Stimulated activated naive B cell treated with anti-CD40 and anti-IgM and Interleukin-4, amounts not matched to agents 10 μg/mL and 1 μg/mL and 100 μg/mL, for 72 hours (primary cell): ENCODE results near the gene PGC.
"Not testable (repeated sequence)": the region's sequence is repeated elsewhere in the genome, so short reads cannot be mapped to it uniquely, and the experiment has no call there.

Experiments used
- ATAC-seq, 2 donors: fragments of 150-1000 bp; cut with Tn5 transposase; replicated peaks; 2 replicates each; pipeline ENCODE4 v1.10.0; 2021; ENCODE audit warnings: moderate library complexity in 1 of 2
- DNase-seq: peaks from one replicate; pipeline ENCODE4 v3.0.0; 2021
- H3K27ac Mint-ChIP-seq: one replicate; pipeline ENCODE4 v1.8.0; 2022; ENCODE audit warnings: mild to moderate bottlenecking, mixed read lengths
- H3K27me3 Mint-ChIP-seq, 2 donors: one replicate each; pipeline ENCODE4 v1.8.0; 2022; ENCODE audit warnings: mixed read lengths in 2 of 2
- H3K36me3 Mint-ChIP-seq, 2 donors: one replicate each; pipeline ENCODE4 v1.8.0; 2022; ENCODE audit warnings: mixed read lengths in 2 of 2, mild to moderate bottlenecking in 1 of 2
- H3K4me1 Mint-ChIP-seq, 2 donors: one replicate each; pipeline ENCODE4 v1.8.0; 2022; ENCODE audit warnings: mixed read lengths in 2 of 2, mild to moderate bottlenecking in 1 of 2
- H3K4me3 Mint-ChIP-seq, 2 donors: one replicate each; pipeline ENCODE4 v1.8.0; 2022; ENCODE audit warnings: mild to moderate bottlenecking in 2 of 2, mixed read lengths in 2 of 2, moderate library complexity in 1 of 2
- H3K9me3 Mint-ChIP-seq, 2 donors: one replicate each; pipeline ENCODE4 v1.8.0; 2022; ENCODE audit warnings: mixed read lengths in 2 of 2, mild to moderate bottlenecking in 1 of 2

PGC gene

GRCh38 chr6:41767112-41767833 is 20.1 kb upstream of the PGC start:
- H3K4me1 Mint-ChIP-seq = no peaks in the 10 kb centered on the region
- H3K4me3 Mint-ChIP-seq = no peak overlapping the region
- no peak for DNase-seq
- H3K27me3 Mint-ChIP-seq = peaks cover 0 to 4% of the 10 kb centered on the region in 2 donors
- no peak overlapping the region for H3K27ac Mint-ChIP-seq
- H3K9me3 Mint-ChIP-seq = no peaks in the 10 kb centered on the region
- no peak for ATAC-seq
- H3K36me3 Mint-ChIP-seq = peaks cover 15 to 21% of the 10 kb centered on the region in 2 donors

- not testable (repeated sequence) for H3K9me3 Mint-ChIP-seq, ATAC-seq, H3K27ac Mint-ChIP-seq, H3K4me1 Mint-ChIP-seq, H3K27me3 Mint-ChIP-seq, H3K4me3 Mint-ChIP-seq, DNase-seq
- peaks cover 9 to 14% of the 10 kb centered on the region in 2 donors for H3K36me3 Mint-ChIP-seq
These were observed 19.0 kb upstream of the PGC start for GRCh38 chr6:41766043-41766664.

GRCh38 chr6:41763470-41763869 is 16.3 kb upstream of the PGC start:
- ATAC-seq (no peak), DNase-seq (no peak)
- no peak overlapping the region for H3K27ac Mint-ChIP-seq
- no peak overlapping the region for H3K4me3 Mint-ChIP-seq
- no peaks in the 10 kb centered on the region for H3K9me3 Mint-ChIP-seq
- peaks cover 0 to 3% of the 10 kb centered on the region in 2 donors for H3K36me3 Mint-ChIP-seq
- peaks cover 0 to 2% of the 10 kb centered on the region in 2 donors for H3K4me1 Mint-ChIP-seq
- H3K27me3 Mint-ChIP-seq = peaks cover 0 to 4% of the 10 kb centered on the region in 2 donors

GRCh38 chr6:41759905-41760579 is 12.8 kb upstream of the PGC start:
- ATAC-seq (peak; percentile 38 to 53), DNase-seq (no peak)
- no peaks in the 10 kb centered on the region for H3K9me3 Mint-ChIP-seq
- H3K4me1 Mint-ChIP-seq = peaks cover 4 to 10% of the 10 kb centered on the region in 2 donors
- no peak overlapping the region for H3K4me3 Mint-ChIP-seq
- H3K27me3 Mint-ChIP-seq = peaks cover 9 to 13% of the 10 kb centered on the region in 2 donors
- no peak overlapping the region for H3K27ac Mint-ChIP-seq
- H3K36me3 Mint-ChIP-seq = no peaks in the 10 kb centered on the region

- no peak overlapping the region for H3K4me3 Mint-ChIP-seq
- peaks cover 4 to 10% of the 10 kb centered on the region in 2 donors for H3K4me1 Mint-ChIP-seq
- DNase-seq (no peak), ATAC-seq (no peak)
- peaks cover 9 to 16% of the 10 kb centered on the region in 2 donors for H3K27me3 Mint-ChIP-seq
- no peak overlapping the region for H3K27ac Mint-ChIP-seq
- no peaks in the 10 kb centered on the region for H3K9me3 Mint-ChIP-seq
- H3K36me3 Mint-ChIP-seq = no peaks in the 10 kb centered on the region
These were observed 12.1 kb upstream of the PGC start for GRCh38 chr6:41759106-41759904.

GRCh38 chr6:41758641-41759035 is 11.4 kb upstream of the PGC start:
- Mint-ChIP-seq H3K36me3 (no peaks in the 10 kb centered on the region), H3K4me3 (no peak overlapping the region), H3K27me3 (peaks cover 9 to 16% of the 10 kb centered on the region in 2 donors), H3K9me3 (no peaks in the 10 kb centered on the region), H3K27ac (no peak overlapping the region), H3K4me1 (peaks cover 4 to 10% of the 10 kb centered on the region in 2 donors)
- DNase-seq (no peak), ATAC-seq (no peak)

- ATAC-seq (peak in 1 of 2 donors; percentile 28), DNase-seq (no peak)
- H3K27ac Mint-ChIP-seq = no peak overlapping the region
- H3K36me3 Mint-ChIP-seq = no peaks in the 10 kb centered on the region
- no peaks in the 10 kb centered on the region for H3K9me3 Mint-ChIP-seq
- H3K4me1 Mint-ChIP-seq = peaks cover 4 to 10% of the 10 kb centered on the region in 2 donors
- H3K27me3 Mint-ChIP-seq = peaks cover 9 to 16% of the 10 kb centered on the region in 2 donors
- H3K4me3 Mint-ChIP-seq = no peak overlapping the region
These were observed 10.9 kb upstream of the PGC start for GRCh38 chr6:41757931-41758640.

GRCh38 chr6:41757271-41757670 is 10.1 kb upstream of the PGC start:
- Mint-ChIP-seq H3K36me3 (no peaks in the 10 kb centered on the region), H3K27ac (no peak overlapping the region), H3K4me1 (peaks cover 4 to 10% of the 10 kb centered on the region in 2 donors), H3K9me3 (no peaks in the 10 kb centered on the region), H3K27me3 (peaks cover 9 to 12% of the 10 kb centered on the region in 2 donors), H3K4me3 (no peak overlapping the region)
- DNase-seq (no peak), ATAC-seq (no peak)

GRCh38 chr6:41756354-41756753 is 9.2 kb upstream of the PGC start:
- Mint-ChIP-seq H3K4me1 (peaks cover 4 to 10% of the 10 kb centered on the region in 2 donors), H3K27ac (no peak overlapping the region), H3K4me3 (no peak overlapping the region), H3K36me3 (no peaks in the 10 kb centered on the region), H3K27me3 (peaks cover 9 to 12% of the 10 kb centered on the region in 2 donors), H3K9me3 (no peaks in the 10 kb centered on the region)
- ATAC-seq = peak; percentile 48 to 62
- DNase-seq = no peak

- H3K4me1 Mint-ChIP-seq = peaks cover 4 to 10% of the 10 kb centered on the region in 2 donors
- H3K27me3 Mint-ChIP-seq = peaks cover 9 to 12% of the 10 kb centered on the region in 2 donors
- H3K36me3 Mint-ChIP-seq = no peaks in the 10 kb centered on the region
- H3K9me3 Mint-ChIP-seq = no peaks in the 10 kb centered on the region
- peak overlapping the region; percentile 73 for H3K27ac Mint-ChIP-seq
- DNase-seq (no peak), ATAC-seq (peak in 1 of 2 donors; percentile 15)
- H3K4me3 Mint-ChIP-seq = no peak overlapping the region
These were observed 8.7 kb upstream of the PGC start for GRCh38 chr6:41755895-41756294.

- Mint-ChIP-seq H3K9me3 (no peaks in the 10 kb centered on the region), H3K27ac (no peak overlapping the region), H3K4me1 (no peaks in the 10 kb centered on the region), H3K36me3 (no peaks in the 10 kb centered on the region), H3K27me3 (peaks cover 0 to 11% of the 10 kb centered on the region in 2 donors), H3K4me3 (no peak overlapping the region)
- DNase-seq (no peak), ATAC-seq (no peak)
These were observed 3.2 kb upstream of the PGC start for GRCh38 chr6:41750374-41750773.

GRCh38 chr6:41748542-41748941 is 1.3 kb upstream of the PGC start:
- Mint-ChIP-seq H3K4me3 (no peak overlapping the region), H3K27ac (no peak overlapping the region), H3K27me3 (peaks cover 0 to 6% of the 10 kb centered on the region in 2 donors), H3K36me3 (no peaks in the 10 kb centered on the region), H3K9me3 (no peaks in the 10 kb centered on the region), H3K4me1 (peaks cover 0 to 2% of the 10 kb centered on the region in 2 donors)
- no peak for DNase-seq
- ATAC-seq = no peak

- Mint-ChIP-seq H3K27me3 (peaks cover 0 to 6% of the 10 kb centered on the region in 2 donors), H3K4me1 (peaks cover 0 to 2% of the 10 kb centered on the region in 2 donors), H3K9me3 (no peaks in the 10 kb centered on the region), H3K36me3 (no peaks in the 10 kb centered on the region), H3K4me3 (no peak overlapping the region), H3K27ac (no peak overlapping the region)
- DNase-seq (no peak), ATAC-seq (no peak)
These were observed 893 bp upstream of the PGC start for GRCh38 chr6:41748102-41748477.
